ENCODE measurements around the gene RALGPS1.

RALGPS1 gene

DNA sequence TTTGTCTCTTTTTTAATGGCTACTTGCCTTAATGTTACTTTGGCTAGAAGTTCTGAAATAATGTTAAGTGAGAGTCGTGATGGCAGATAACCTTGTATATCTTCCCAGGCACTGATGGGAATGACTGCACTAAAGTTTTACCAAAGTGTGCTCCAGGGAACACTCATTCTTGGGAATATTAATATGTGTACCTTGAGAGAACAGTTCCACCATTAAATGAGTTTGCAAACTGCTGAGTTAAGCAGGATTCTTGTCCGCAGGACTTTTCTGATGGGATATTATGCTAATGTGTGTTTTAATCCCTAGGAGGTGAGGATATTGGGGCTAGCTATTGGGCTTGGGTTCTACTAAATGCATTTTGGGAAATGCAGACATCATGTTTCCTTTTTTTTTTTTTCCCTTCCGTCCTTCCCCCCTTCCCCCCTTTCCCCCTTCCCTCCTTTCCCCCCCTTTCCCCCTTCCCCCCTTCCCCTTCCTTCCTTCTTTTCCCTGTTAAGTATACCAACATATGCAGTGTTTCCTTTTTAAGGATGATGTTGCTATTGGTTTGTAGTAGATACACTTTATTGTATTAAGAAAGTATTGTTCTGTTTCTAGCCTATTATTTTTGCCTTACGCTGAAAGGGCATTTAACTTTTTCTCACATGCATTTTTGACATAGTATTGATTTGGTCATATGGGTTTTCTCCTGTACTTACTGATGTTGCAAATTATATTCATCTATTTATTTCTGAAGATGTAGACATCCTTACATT lies 38.6 kb upstream of the RALGPS1 start:
- Histone ChIP-seq H3K4me3 (ENCODE audit: low read depth, low read length) (no peak overlapping the region), H3K9ac (no peak overlapping the region), H3K27ac (no peak overlapping the region), H3K4me1 (no peaks in the 10 kb centered on the region), H3K27me3 (ENCODE audit: control insufficient read depth, insufficient read depth, low read length) (no peaks in the 10 kb centered on the region), H3K36me3 (ENCODE audit: control insufficient read depth, insufficient read depth, low read length) (no peaks in the 10 kb centered on the region), H2AFZ (no peak overlapping the region), H3K9me3 (ENCODE audit: control insufficient read depth, low read length) (no peaks in the 10 kb centered on the region), H3K4me2 (ENCODE audit: low read length) (no peak overlapping the region), H3K79me2 (no peaks in the 10 kb centered on the region)
- TF ChIP-seq, protein P1, sequence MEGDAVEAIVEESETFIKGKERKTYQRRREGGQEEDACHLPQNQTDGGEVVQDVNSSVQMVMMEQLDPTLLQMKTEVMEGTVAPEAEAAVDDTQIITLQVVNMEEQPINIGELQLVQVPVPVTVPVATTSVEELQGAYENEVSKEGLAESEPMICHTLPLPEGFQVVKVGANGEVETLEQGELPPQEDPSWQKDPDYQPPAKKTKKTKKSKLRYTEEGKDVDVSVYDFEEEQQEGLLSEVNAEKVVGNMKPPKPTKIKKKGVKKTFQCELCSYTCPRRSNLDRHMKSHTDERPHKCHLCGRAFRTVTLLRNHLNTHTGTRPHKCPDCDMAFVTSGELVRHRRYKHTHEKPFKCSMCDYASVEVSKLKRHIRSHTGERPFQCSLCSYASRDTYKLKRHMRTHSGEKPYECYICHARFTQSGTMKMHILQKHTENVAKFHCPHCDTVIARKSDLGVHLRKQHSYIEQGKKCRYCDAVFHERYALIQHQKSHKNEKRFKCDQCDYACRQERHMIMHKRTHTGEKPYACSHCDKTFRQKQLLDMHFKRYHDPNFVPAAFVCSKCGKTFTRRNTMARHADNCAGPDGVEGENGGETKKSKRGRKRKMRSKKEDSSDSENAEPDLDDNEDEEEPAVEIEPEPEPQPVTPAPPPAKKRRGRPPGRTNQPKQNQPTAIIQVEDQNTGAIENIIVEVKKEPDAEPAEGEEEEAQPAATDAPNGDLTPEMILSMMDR (IDR thresholded peaks at IDR 0.05) = no peak

DNA sequence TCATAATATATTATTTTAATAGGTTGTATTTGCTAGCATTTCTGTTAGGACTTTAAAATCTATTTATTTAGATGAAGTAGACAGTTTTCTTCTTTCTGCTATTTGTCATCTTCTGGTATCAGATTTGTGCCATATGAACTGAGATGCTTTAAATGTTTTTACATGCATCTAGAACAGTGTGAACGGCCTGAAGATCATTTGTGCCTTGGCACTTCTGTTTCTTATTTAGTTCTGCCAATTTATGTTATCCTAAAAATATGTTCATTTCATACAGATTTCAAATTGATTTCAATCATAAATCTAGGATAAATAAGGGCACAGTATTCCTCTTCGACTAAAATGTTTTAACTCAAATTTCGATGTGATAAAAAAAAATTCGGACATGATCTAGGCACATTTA lies 38.1 kb upstream of the RALGPS1 start:
- Histone ChIP-seq H3K27ac (no peak overlapping the region), H3K9ac (no peak overlapping the region), H3K79me2 (no peaks in the 10 kb centered on the region), H3K36me3 (ENCODE audit: control insufficient read depth, insufficient read depth, low read length) (no peaks in the 10 kb centered on the region), H3K4me3 (ENCODE audit: low read depth, low read length) (no peak overlapping the region), H3K27me3 (ENCODE audit: control insufficient read depth, insufficient read depth, low read length) (no peaks in the 10 kb centered on the region), H3K4me2 (ENCODE audit: low read length) (no peak overlapping the region), H3K4me1 (no peaks in the 10 kb centered on the region), H3K9me3 (ENCODE audit: control insufficient read depth, low read length) (no peaks in the 10 kb centered on the region), H2AFZ (no peak overlapping the region)
- TF ChIP-seq, protein P1 (IDR thresholded peaks at IDR 0.05) = no peak

DNA sequence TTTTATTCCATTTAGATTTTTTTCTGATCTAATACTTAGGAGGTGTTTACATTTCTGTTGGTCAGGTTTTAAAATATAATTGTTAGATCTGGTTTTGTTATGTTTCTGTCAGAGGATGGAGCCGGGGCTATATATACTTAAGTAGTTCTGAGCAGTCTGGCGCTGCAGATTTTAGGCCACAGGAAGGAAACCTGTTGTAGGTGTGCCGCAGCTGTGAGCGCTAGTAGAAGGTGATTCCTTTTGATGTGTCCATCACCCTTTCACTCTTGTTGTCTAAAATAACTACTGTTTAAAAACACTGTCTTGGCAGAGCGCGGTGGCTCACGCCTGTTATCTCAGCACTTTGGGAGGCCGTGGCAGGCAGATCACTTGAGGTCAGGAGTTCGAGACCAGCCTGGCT lies 37.2 kb upstream of the RALGPS1 start:
- no peaks in the 10 kb centered on the region for H3K36me3 ChIP-seq (ENCODE audit: control insufficient read depth, insufficient read depth, low read length)
- TF ChIP-seq, protein P1 (IDR thresholded peaks at IDR 0.05) = no peak
- H3K9me3 ChIP-seq (ENCODE audit: control insufficient read depth, low read length) = no peaks in the 10 kb centered on the region

DNA sequence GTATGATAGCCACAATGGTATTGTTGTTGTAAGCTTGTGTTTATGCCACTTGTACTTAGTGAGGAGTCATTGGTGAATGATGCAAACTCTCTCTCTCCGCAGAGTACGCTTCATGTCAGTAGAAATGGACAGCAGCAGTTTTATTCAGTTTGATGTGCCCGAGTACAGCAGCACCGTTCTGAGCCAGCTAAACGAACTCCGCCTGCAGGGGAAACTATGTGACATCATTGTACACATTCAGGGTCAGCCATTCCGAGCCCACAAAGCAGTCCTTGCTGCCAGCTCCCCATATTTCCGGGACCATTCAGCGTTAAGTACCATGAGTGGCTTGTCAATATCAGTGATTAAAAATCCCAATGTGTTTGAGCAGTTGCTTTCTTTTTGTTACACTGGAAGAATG lies 35.3 kb upstream of the RALGPS1 start:
- Histone ChIP-seq H3K27me3 (ENCODE audit: control insufficient read depth, insufficient read depth, low read length) (no peaks in the 10 kb centered on the region), H3K9ac (no peak overlapping the region), H3K4me3 (ENCODE audit: low read depth, low read length) (no peak overlapping the region), H3K27ac (no peak overlapping the region), H3K4me2 (ENCODE audit: low read length) (no peak overlapping the region), H2AFZ (no peak overlapping the region), H3K36me3 (ENCODE audit: control insufficient read depth, insufficient read depth, low read length) (no peaks in the 10 kb centered on the region), H3K79me2 (no peaks in the 10 kb centered on the region), H3K9me3 (ENCODE audit: control insufficient read depth, low read length) (no peaks in the 10 kb centered on the region), H3K4me1 (no peaks in the 10 kb centered on the region)
- TF ChIP-seq, protein P1 (IDR thresholded peaks at IDR 0.05) = no peak

More for the DNA sequence above, 37.2 kb upstream of the RALGPS1 start:
- H3K9ac ChIP-seq = no peak overlapping the region
- H3K4me3 ChIP-seq (ENCODE audit: low read depth, low read length) = no peak overlapping the region
- H3K27ac ChIP-seq = no peak overlapping the region
- no peak overlapping the region for H3K4me2 ChIP-seq (ENCODE audit: low read length)
- H3K27me3 ChIP-seq (ENCODE audit: control insufficient read depth, insufficient read depth, low read length) = no peaks in the 10 kb centered on the region
- H2AFZ ChIP-seq = no peak overlapping the region
- no peaks in the 10 kb centered on the region for H3K79me2 ChIP-seq
- no peaks in the 10 kb centered on the region for H3K4me1 ChIP-seq

All from parathyroid adenoma (tissue), 2 donors.